Coronary artery (tissue), 2 donors: Measurements from ENCODE around the gene LYSMD4.

Experiments
- DNase-seq: peaks from one replicate; pipeline ENCODE4 v3.0.0-alpha.2; 2017; ENCODE audit warnings: low spot score
- H3K27ac ChIP-seq, 2 donors: fragments of 200-600 bp; sonication (generic); one replicate each; pipeline ENCODE4 v1.5.1; 2016 to 2019
- H3K4me3 ChIP-seq: fragments of 200-600 bp; sonication (generic); 2 replicates; pipeline ENCODE4 v1.5.1; 2016; ENCODE audit warnings: mild to moderate bottlenecking, moderate library complexity
- CTCF ChIP-seq: fragments of 200-600 bp; sonication (generic); IDR thresholded peaks from one replicate; pipeline ENCODE4 v1.5.1; 2019; ENCODE audit warnings: antibody characterized with exemption

LYSMD4 gene

GRCh38 chr15:99722406-99722805 lies 10.8 kb downstream of the LYSMD4 start:
- H3K4me3 ChIP-seq: no peak overlapping the region

DNA sequence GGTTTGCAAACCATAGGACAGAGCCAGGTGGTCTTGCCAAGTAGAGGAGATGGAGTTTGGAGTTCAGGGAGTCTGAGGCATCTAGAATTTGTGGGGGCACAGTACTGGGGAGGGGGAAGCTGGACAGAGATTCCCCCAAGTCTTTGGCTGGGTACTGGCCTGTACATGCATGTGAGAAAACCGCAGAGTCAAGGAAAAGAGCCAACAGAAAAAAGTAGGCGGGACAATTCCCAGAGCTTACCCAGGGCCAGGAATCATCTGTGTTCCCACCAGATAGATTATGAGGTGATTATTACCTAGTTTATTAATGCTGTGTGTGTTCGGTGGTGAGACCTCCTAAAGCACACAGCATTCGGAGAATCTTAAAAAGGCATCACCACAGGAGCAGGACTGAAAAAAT lies 11.3 kb downstream of the LYSMD4 start:
- no peak for TF ChIP-seq CTCF
- no peak for DNase-seq
- Histone ChIP-seq H3K4me3 (no peak overlapping the region), H3K27ac (no peak overlapping the region)

More at GRCh38 chr15:99722406-99722805, 10.8 kb downstream of the LYSMD4 start:
- H3K27ac ChIP-seq: no peak overlapping the region
- no peak for TF ChIP-seq CTCF
- no peak for DNase-seq

DNA sequence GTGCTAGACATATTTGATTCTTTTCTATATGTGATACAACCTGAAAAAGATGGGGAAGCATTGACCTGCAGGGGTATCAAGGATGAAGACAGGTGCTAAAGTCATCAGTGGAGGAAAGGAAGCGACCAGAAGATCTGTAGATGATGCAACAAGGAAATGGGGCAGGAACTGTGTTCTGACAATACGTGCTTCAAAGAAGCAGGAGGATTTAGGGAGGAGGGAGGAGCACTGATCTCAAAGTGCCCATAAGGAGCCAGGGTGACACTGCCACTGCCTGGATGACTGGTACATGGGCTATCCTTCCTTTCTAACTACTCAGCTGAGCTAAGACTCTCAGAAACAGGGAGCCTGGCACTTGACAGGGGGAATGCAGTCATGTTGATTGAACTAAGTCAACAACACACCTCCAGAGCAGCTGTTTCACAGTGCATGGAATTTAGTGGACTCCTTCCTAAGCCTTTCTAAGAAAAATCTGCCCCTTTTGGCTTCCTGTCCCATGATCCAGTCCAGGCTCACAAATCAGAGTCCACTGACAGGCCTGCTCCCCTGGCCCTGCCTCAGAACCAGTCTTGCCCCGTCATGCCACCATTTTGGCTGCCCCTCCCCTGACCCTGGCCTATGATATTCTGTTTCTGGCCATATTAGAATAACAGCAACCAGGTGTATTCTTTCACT lies 12.0 kb downstream of the LYSMD4 start:
- no peak overlapping the region for H3K27ac ChIP-seq
- no peak overlapping the region for H3K4me3 ChIP-seq
- TF ChIP-seq CTCF: no peak
- DNase-seq: no peak

DNA sequence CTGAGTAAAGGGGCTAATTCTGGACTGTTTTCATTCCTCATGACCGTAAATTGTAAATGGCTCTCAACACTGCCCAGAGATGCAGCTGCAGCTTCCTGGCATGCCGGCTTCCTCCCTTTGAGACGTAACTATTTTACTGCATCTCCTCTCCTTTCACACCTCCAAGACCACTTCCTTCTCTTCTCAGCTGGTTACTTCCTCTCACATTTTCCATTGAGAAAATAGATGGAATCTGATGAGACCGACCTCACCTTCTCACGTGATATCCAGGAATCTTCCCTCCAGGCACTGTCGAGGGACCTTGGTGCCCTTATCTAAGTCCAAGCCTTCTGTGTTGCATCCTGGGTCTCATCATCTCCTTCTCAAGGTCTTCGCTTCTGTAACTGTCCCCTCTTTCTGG lies 12.7 kb downstream of the LYSMD4 start:
- Histone ChIP-seq H3K27ac (no peak overlapping the region), H3K4me3 (no peak overlapping the region)
- no peak for TF ChIP-seq CTCF
- no peak for DNase-seq

DNA sequence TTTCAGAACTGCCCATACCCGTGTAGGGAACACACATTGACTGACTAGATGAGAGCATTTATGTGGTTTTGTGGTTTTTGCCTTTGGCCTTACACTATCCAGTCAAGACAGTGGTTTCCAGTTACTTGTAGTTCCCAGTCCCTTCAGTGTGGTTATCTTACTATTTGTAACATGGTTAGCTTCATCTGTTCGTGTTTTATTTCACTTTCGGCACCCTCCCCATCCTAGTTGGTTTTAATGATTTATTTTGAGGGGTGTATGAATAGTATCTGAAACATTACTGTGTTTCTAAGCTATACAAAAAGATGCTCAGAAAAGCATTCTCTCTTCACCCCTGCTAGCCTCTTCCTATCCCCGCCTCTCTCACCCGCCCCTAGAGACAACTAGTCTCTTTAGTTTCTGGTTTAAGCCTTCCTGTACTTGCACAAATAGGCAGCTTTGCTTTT lies 14.1 kb downstream of the LYSMD4 start:
- no peak for TF ChIP-seq CTCF
- Histone ChIP-seq H3K4me3 (no peak overlapping the region), H3K27ac (no peak overlapping the region)
- DNase-seq: no peak

- no peak overlapping the region for H3K27ac ChIP-seq
- no peak for DNase-seq
- TF ChIP-seq CTCF: no peak
- H3K4me3 ChIP-seq: no peak overlapping the region
Measured at GRCh38 chr15:99718421-99718820, 14.8 kb downstream of the LYSMD4 start.
